ENCODE measurements around the gene FUNDC2.
"Not testable (repeated sequence)": the region's sequence is repeated elsewhere in the genome, so short reads cannot be mapped to it uniquely, and the experiment has no call there.

The FUNDC2 gene

DNA sequence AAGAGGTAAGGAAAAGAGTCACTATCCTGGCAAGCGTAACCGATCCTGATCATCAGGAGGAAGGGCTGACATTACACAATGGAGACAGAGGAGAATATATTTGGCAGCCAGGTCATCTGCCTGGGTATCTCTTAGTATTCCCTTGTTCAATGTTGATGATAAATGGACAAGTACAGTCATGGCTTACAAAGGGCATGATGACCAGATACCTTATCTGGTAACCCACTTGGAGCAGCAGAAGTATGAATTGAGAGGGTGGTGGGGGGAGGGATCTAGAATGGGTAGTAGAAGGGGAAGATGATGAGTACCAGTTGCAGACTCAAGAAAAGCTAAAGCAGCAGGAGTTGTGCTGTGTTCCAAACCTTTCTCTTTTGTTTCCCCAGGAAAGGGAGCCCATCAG lies 21.5 kb upstream of the FUNDC2 start:
- Mint-ChIP-seq H3K36me3 (ENCODE audit: low read depth) (no peaks in the 10 kb centered on the region), H3K27ac (no peak overlapping the region), H3K4me1 (ENCODE audit: low read depth) (no peaks in the 10 kb centered on the region), H3K9me3 (no peaks in the 10 kb centered on the region), H3K4me3 (no peak overlapping the region), H3K27me3 (no peaks in the 10 kb centered on the region)
- intact Hi-C loops (cut with micrococcal nuclease): no loop called here

DNA sequence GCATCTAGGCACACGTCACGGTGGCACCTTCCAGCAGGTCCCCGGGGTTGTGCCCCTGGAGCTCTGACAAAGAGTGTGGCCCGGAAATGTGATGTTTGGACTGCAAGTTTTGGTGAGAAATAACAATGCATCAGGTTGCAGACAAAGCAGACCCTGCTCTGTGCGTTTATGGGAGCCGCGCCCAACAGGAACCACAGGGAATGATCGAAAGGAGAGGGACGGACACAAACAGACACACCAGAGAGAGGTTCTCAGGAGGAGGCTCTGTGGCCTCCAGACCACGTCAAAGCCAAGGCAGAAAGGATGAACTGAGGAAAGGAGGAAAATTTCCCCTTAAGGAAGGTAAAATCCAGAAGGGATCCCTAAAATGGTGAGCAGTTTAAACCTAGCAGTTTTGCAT lies 20.3 kb upstream of the FUNDC2 start:
- H3K9me3 Mint-ChIP-seq; H3K4me1 Mint-ChIP-seq (ENCODE audit: low read depth); H3K27me3 Mint-ChIP-seq; H3K4me3 Mint-ChIP-seq; H3K27ac Mint-ChIP-seq; intact Hi-C loops (cut with micrococcal nuclease); H3K36me3 Mint-ChIP-seq (ENCODE audit: low read depth): not testable (repeated sequence)

DNA sequence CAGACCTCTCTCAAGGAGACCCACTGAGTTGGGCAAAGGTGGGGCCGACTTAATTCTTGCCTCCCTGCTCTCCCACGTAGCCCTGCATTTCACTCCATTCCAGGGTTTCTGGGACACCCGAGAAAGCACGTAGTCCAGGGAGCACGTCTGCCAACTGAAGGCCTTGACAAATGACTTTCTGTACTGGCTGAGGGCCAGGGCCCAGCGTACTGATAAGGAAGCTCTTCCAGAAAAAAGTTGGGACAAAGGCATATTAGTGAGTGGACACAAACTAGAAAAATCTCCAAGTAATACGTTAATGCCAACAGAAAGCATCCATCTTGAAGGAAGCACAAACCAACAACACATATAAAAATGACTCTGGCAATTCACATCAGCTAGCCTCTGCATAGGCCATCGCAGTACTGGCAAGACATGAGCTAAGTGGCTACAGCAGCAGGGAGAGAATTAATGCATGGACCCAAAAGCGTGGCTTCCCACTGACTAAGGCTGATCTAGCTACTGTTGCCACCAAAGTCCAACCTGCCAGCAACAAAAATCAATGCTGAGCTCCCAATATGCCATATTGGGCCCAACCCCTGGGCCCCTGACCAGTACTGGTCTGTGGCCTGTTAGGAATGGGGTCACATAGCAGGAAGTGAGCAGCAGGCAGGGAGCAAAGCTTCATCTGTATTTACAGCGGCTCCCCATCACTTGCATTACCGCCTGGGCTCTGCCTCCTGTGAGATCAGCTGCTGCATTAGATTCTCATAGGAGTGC lies 19.6 kb upstream of the FUNDC2 start:
- H3K36me3 Mint-ChIP-seq (ENCODE audit: low read depth); H3K4me3 Mint-ChIP-seq; H3K9me3 Mint-ChIP-seq; H3K4me1 Mint-ChIP-seq (ENCODE audit: low read depth); intact Hi-C loops (cut with micrococcal nuclease); H3K27ac Mint-ChIP-seq; H3K27me3 Mint-ChIP-seq: not testable (repeated sequence)

DNA sequence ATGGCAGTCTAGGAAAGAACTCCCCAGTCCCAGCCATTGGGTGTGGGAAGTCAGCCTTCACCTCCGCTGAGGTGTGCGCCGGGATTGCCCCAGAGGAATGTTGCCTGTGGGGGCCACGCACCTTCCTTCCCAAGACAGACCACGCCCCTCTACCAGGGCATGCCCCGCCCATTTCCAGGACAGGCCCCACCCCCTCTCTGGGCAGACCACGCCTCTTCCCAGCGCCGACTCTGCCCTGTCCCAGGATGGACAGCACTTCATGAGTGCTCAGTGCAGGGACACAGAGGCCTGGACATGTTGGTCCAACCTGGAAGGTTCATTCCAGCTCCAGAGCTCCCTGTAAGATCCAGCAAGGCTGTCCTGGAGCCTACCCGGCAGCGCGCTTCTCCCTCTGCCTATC lies 18.1 kb upstream of the FUNDC2 start:
- H3K4me1 Mint-ChIP-seq (ENCODE audit: low read depth); intact Hi-C loops (cut with micrococcal nuclease); H3K36me3 Mint-ChIP-seq (ENCODE audit: low read depth); H3K27me3 Mint-ChIP-seq; H3K27ac Mint-ChIP-seq; H3K4me3 Mint-ChIP-seq; H3K9me3 Mint-ChIP-seq: not testable (repeated sequence)

DNA sequence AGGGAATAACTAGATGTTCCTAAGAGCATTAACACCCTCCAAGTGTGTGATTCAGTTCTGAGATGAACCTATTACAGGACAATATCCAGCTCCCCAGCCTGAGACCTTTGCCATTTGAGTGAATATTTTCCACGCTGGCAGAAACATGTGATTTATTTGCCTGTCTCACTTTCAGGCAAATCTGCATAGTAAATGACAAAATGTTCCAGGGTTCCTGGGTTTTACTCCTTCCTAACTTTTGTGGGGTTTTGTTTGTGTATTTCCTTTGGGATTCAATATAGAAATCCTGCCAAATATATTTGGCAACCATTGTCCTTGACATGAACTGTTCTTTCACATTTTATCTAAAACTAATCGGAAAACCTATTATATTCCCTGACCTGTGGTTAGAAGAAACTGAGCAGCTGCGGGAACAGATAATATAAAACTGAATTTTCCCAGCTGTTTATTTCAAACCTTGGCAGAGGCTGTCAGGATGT lies 16.6 kb upstream of the FUNDC2 start:
- Mint-ChIP-seq H3K27ac (no peak overlapping the region), H3K4me1 (ENCODE audit: low read depth) (no peaks in the 10 kb centered on the region), H3K36me3 (ENCODE audit: low read depth) (no peaks in the 10 kb centered on the region), H3K4me3 (no peak overlapping the region), H3K9me3 (no peaks in the 10 kb centered on the region), H3K27me3 (no peaks in the 10 kb centered on the region)
- intact Hi-C loops (cut with micrococcal nuclease): no loop called here

DNA sequence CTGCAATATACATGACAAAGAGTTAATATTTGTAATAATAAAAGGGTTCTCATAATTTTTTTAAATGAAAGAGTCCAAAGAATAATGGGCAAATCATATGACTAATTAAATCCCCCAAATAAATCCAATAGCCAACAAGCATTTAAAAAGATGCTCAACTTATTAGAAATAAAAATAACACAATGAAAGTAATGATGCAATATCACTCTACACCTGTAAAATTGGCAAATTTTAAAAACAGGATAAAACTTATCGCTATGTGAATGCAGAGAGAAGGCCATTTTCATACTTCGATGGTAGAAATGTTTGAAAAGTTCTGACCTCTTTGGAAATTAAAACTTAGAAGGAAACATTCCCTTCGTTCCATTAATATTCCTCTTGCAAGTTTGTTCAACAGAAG lies 6.1 kb upstream of the FUNDC2 start:
- Mint-ChIP-seq H3K27me3 (no peaks in the 10 kb centered on the region), H3K4me3 (no peak overlapping the region), H3K27ac (no peak overlapping the region), H3K36me3 (ENCODE audit: low read depth) (no peaks in the 10 kb centered on the region), H3K4me1 (ENCODE audit: low read depth) (peaks cover 20% of the 10 kb centered on the region), H3K9me3 (no peaks in the 10 kb centered on the region)
- intact Hi-C loops (cut with micrococcal nuclease): loop anchor here (5.0 kb wide), 1 partner anchor 47 kb away; no protein-coding TSS in a partner anchor

DNA sequence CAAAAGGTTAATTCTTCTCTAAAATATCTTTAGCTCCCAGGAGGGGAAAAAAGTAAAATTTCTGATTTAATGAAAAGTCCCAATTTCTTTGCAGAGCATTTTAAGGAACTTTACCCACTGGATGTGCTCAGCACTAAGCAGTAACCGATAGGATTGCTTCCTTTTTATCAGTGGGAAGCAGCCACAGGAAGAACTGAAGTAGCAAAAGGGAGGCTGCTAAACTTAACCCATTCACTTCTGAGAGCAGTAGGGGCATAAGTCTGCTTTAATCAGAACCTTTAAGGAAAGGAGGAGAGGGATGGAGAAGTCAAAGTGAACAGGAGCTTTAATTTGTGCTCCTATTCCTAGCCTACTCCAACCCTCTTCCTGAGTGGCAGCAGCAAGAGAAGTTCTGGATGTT lies 4.1 kb upstream of the FUNDC2 start, which contains the start of gene F8:
Gene F8, minus strand, starts transcription at position 139 of the 400 bp plus-strand sequence. CDS start 171 bp downstream, outside the sequence.
- intact Hi-C loops (cut with micrococcal nuclease): loop anchor here (5.0 kb wide), 1 partner anchor 45 kb away; no protein-coding TSS in a partner anchor
- H3K36me3 Mint-ChIP-seq (ENCODE audit: low read depth): no peaks in the 10 kb centered on the region
- no peaks in the 10 kb centered on the region for H3K9me3 Mint-ChIP-seq
- H3K4me1 Mint-ChIP-seq (ENCODE audit: low read depth): peaks cover 20% of the 10 kb centered on the region
- no peaks in the 10 kb centered on the region for H3K27me3 Mint-ChIP-seq
- H3K27ac Mint-ChIP-seq: no peak within 1 kb of the TSS
- no peak within 1 kb of the TSS for H3K4me3 Mint-ChIP-seq

DNA sequence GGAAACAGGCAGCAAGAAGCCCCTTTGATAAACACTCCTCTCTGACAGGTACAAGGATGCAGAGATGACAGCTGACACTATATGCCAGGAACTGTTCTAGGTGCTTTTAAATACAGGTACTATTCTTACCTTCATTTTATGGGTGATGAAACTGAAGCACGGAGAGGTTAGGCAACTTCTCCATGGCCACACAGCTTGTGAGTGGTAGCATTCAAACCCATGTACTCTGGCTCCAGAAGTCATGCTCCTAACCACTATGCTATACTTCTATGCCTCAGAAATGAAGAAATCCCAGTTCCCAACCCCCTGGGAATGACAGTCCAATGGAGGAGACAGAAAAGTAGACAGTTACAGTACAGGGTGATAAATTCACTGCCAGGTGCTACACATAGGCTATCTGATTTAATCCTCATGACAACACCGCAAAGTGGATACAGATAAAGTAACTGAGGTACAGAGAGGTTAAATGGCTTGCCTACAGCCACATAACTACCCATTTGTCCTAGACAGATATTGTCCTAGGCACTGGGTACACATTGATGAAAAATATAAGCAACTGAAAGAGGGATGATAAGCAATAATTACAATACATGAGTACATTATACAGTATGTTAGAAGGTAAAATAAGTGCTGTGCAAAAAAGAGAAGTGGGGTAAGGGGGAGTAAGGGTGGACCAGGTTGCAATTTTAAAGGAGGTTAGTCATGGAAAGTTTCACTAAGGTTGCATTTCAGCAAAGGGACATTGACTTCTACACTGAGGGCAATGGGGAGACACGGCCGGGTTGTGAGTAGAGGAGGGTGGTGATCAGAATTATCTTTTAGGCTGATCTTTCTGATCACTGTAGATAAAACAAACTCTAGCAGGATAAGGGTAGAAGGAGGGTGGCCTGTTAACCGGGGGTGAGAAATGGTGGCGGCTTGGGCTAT lies 2.5 kb upstream of the FUNDC2 start:
- Mint-ChIP-seq H3K36me3 (ENCODE audit: low read depth) (no peaks in the 10 kb centered on the region), H3K27me3 (no peaks in the 10 kb centered on the region), H3K4me3 (no peak overlapping the region), H3K9me3 (no peaks in the 10 kb centered on the region), H3K4me1 (ENCODE audit: low read depth) (peaks cover 26% of the 10 kb centered on the region), H3K27ac (peak overlapping the region; percentile 45)
- intact Hi-C loops (cut with micrococcal nuclease): loop anchor here (5.0 kb wide), 1 partner anchor 43 kb away; no protein-coding TSS in a partner anchor

DNA sequence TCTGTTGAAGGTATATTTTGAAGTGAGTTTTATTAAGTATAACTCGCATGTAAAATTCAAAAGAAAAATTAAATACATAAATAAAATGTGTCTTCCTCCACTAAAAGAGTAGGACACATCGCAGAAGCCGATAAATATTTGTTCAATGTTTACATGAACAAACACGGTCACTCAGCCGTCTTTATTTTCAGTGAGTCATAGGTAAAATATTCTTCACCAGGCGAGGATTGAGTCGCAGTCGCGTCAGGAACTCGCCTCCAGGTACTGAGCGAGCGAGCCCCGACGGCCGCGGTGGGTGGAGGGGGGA lies 271 bp upstream of the FUNDC2 start:
- H3K27ac Mint-ChIP-seq: peak overlapping the region; percentile 85
- intact Hi-C loops (cut with micrococcal nuclease): no loop called here
- no peaks in the 10 kb centered on the region for H3K27me3 Mint-ChIP-seq
- H3K9me3 Mint-ChIP-seq: no peaks in the 10 kb centered on the region
- peak overlapping the region; percentile 66 for H3K4me3 Mint-ChIP-seq
- no peaks in the 10 kb centered on the region for H3K36me3 Mint-ChIP-seq (ENCODE audit: low read depth)
- peaks cover 31% of the 10 kb centered on the region for H3K4me1 Mint-ChIP-seq (ENCODE audit: low read depth)

DNA sequence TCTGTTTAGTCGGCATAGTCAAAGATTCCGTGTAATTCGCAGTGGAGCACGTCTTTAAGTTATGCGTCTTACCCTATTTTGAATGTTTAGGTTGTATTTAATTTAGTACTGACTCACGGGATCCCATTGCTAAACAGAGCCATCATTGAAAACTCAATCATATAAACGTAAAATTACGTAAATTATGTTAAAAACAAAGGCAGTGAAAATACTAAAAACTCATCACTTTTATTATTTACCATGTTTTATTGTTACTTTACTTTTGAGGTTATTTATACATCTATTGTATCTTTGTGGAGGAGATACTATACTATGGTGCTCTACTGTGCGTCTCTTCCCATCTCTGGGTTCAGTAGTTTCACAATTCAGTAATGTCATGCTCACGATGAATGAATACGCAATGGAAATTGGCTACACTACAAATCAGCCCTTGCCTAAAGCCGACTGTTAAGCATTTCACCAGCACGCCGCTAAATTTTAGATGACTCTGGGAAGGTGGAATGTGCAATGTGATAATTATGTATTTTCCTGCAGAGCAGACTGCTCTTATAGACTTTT lies 944 bp downstream of the FUNDC2 start:
- Mint-ChIP-seq H3K4me1 (ENCODE audit: low read depth) (peaks cover 25% of the 10 kb centered on the region), H3K4me3 (peak overlapping the region; percentile 74)
- intact Hi-C loops (cut with micrococcal nuclease): no loop called here

DNA sequence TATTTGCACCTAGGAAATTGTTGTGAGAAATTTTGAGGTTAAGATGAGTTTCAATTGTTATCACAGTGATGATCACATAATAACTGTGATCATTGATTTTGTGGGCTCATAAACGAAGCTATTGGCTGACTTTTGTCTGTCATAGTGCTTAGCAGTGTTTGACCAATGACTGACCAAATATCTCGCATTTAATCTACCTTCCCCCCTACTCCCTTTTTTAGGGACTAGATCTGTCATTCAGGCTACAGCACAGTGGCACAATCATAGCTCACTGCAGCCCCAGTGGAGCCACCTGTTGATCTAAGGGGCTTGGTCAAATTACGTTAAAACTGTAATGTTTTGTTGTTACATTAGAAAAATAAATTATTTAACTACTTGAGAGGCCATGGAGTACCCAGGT lies 1.5 kb downstream of the FUNDC2 start:
- Mint-ChIP-seq H3K36me3 (ENCODE audit: low read depth) (no peaks in the 10 kb centered on the region), H3K4me3 (peak overlapping the region; percentile 74), H3K9me3 (no peaks in the 10 kb centered on the region), H3K4me1 (ENCODE audit: low read depth) (peaks cover 22% of the 10 kb centered on the region), H3K27me3 (no peaks in the 10 kb centered on the region), H3K27ac (peak overlapping the region; percentile 85)
- intact Hi-C loops (cut with micrococcal nuclease): no loop called here

More for the DNA sequence above, 944 bp downstream of the FUNDC2 start:
- no peaks in the 10 kb centered on the region for H3K9me3 Mint-ChIP-seq
- H3K27ac Mint-ChIP-seq: peak overlapping the region; percentile 85
- H3K36me3 Mint-ChIP-seq (ENCODE audit: low read depth): no peaks in the 10 kb centered on the region
- no peaks in the 10 kb centered on the region for H3K27me3 Mint-ChIP-seq

DNA sequence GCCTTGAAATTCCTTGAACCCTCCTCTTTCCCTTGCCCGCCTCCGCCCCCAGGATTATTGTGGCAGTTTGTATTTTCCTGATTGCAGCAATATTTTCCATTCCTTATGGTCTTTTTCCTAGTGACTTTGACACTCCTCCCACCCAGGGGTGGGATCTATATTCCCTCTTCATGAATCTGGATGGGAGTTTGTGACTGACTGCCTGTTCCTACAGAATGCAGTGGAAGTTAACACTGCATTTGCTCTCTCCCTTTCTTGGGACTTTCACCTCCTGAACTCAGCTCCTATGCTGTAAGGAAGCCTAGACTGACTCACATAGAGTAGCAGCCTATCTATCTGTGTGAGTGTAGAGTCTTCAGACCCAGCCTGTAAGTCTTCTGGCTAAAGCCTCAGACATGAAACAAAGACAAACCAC lies 2.2 kb downstream of the FUNDC2 start:
- Mint-ChIP-seq H3K4me1 (ENCODE audit: low read depth) (peaks cover 18% of the 10 kb centered on the region), H3K27ac (no peak overlapping the region), H3K4me3 (no peak overlapping the region), H3K36me3 (ENCODE audit: low read depth) (no peaks in the 10 kb centered on the region), H3K9me3 (no peaks in the 10 kb centered on the region), H3K27me3 (no peaks in the 10 kb centered on the region)
- intact Hi-C loops (cut with micrococcal nuclease): no loop called here

DNA sequence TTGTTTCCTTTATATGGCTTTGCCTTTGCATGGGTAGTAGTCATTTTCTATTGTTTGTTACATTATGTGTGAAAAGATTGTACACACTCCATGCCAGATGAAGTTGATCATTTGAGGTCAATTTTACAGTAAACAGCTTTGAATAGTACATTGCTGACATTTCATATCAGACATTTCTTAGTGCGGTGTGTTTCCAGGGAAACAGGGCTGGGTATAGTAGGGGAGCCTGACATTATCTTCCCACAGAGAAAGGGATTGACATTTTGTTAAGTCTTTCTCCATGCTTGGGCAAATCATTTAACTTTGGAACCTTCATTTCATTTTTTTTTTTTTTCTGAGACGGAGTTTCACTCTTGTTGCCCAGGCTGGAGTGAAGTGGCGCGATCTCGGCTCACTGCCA lies 5.0 kb downstream of the FUNDC2 start:
- no peak overlapping the region for H3K27ac Mint-ChIP-seq
- intact Hi-C loops (cut with micrococcal nuclease): no loop called here
- peaks cover 17% of the 10 kb centered on the region for H3K36me3 Mint-ChIP-seq (ENCODE audit: low read depth)
- H3K4me3 Mint-ChIP-seq: no peak overlapping the region
- no peaks in the 10 kb centered on the region for H3K27me3 Mint-ChIP-seq
- H3K4me1 Mint-ChIP-seq (ENCODE audit: low read depth): peaks cover 11% of the 10 kb centered on the region
- H3K9me3 Mint-ChIP-seq: no peaks in the 10 kb centered on the region

DNA sequence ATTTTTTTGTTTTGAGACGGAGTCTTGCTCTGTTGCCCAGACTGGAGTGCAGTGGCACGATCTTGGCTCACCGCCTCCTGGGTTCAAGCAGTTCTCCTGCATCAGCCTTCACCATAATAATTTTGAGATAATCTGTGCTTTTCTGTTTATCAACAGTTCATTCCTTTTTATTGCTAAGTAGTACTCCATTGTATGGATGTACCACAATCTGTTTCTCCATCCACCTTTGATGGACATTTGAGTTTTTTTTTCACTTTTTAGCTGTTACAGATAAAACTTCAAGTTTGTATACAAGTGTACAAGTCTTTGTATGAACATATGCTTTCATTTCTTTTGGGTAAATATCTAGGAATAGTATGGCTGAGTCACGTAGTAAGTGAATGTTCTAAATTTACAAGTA lies 9.0 kb downstream of the FUNDC2 start:
- Mint-ChIP-seq H3K9me3 (no peaks in the 10 kb centered on the region), H3K4me3 (no peak overlapping the region)

More for the DNA sequence above, 9.0 kb downstream of the FUNDC2 start:
- H3K4me1 Mint-ChIP-seq (ENCODE audit: low read depth): peaks cover 5% of the 10 kb centered on the region
- peaks cover 28% of the 10 kb centered on the region for H3K36me3 Mint-ChIP-seq (ENCODE audit: low read depth)
- H3K27ac Mint-ChIP-seq: no peak overlapping the region
- H3K27me3 Mint-ChIP-seq: no peaks in the 10 kb centered on the region
- intact Hi-C loops (cut with micrococcal nuclease): no loop called here
